Left renal pelvis (tissue), 4 donors: Measurements from ENCODE around the gene GREB1L. TPM values are rescaled to one million over a fixed set of nuclear protein-coding genes. Genes with fewer than 3 reads are reported as not detected.
"Not testable (repeated sequence)": the region's sequence is repeated elsewhere in the genome, so short reads cannot be mapped to it uniquely, and the experiment has no call there.

Source experiments
- DNase-seq, 4 donors: peaks; one replicate each; pipeline ENCODE4 v3.0.0-alpha.2; 2013; ENCODE audit warnings: low read depth in 4 of 4, low spot score in 3 of 4
- polyA plus RNA-seq, 4 donors: library from polyadenylated mRNA; unstranded; fragments of 120-200 nt; gene quantifications; one replicate each; pipeline ENCODE4 v1.2.1, GENCODE V29; 2013; ENCODE audit not compliant: insufficient read length in 4 of 4

GREB1L gene
- polyA plus RNA-seq, result 1 to 10 TPM; 2.6 to 6.7 (median 3.7) TPM

- DNase-seq, result peak in 2 of 4 donors; percentile 56 to 65
Observed at GRCh38 chr18:21242141-21242779, at the start of gene GREB1L. Gene GREB1L, plus strand, starts transcription at chr18:21242232. Its CDS starts 141,287 bp downstream, at chr18:21383519.

- DNase-seq, result no peak
Observed at GRCh38 chr18:21192308-21192624, 49.8 kb upstream of the GREB1L start.

- DNase-seq, result peak in 2 of 4 donors; percentile 24 to 34
Observed at GRCh38 chr18:21194871-21195771, 46.9 kb upstream of the GREB1L start.

GRCh38 chr18:21196426-21196825, 45.6 kb upstream of the GREB1L start:
- no peak for DNase-seq

GRCh38 chr18:21203126-21203525, 38.9 kb upstream of the GREB1L start:
- no peak for DNase-seq

GRCh38 chr18:21203542-21204241, 38.3 kb upstream of the GREB1L start:
- DNase-seq, result no peak

- no peak for DNase-seq
Observed at GRCh38 chr18:21205695-21206094, 36.3 kb upstream of the GREB1L start.

- no peak for DNase-seq
Observed at GRCh38 chr18:21210278-21210677, 31.8 kb upstream of the GREB1L start.

GRCh38 chr18:21210784-21211183, 31.2 kb upstream of the GREB1L start:
- no peak for DNase-seq

GRCh38 chr18:21214409-21214808, 27.6 kb upstream of the GREB1L start:
- not testable (repeated sequence) for DNase-seq

GRCh38 chr18:21215490-21215889, 26.5 kb upstream of the GREB1L start:
- DNase-seq, result no peak

GRCh38 chr18:21218862-21219261, 23.2 kb upstream of the GREB1L start:
- DNase-seq, result no peak

- no peak for DNase-seq
Observed at GRCh38 chr18:21230436-21230835, 11.6 kb upstream of the GREB1L start.

GRCh38 chr18:21241301-21242048, 557 bp upstream of the GREB1L start:
- DNase-seq, result no peak

- DNase-seq, result no peak
Observed at GRCh38 chr18:21242780-21243401, 859 bp downstream of the GREB1L start.

- no peak for DNase-seq
Observed at GRCh38 chr18:21254576-21254975, 12.5 kb downstream of the GREB1L start.

- no peak for DNase-seq
Observed at GRCh38 chr18:21255211-21255610, 13.2 kb downstream of the GREB1L start.

GRCh38 chr18:21257386-21257785, 15.4 kb downstream of the GREB1L start:
- no peak for DNase-seq

- DNase-seq, result no peak
Observed at GRCh38 chr18:21260621-21261020, 18.6 kb downstream of the GREB1L start.

GRCh38 chr18:21261352-21261751, 19.3 kb downstream of the GREB1L start:
- no peak for DNase-seq
